ENCODE measurements around the gene CNOT1.
A peak's percentile ranks its signal among the peaks of the same experiment; 100 is the strongest.
"Not testable (repeated sequence)": the region's sequence is repeated elsewhere in the genome, so short reads cannot be mapped to it uniquely, and the experiment has no call there.

The CNOT1 gene

GRCh38 chr16:58577141-58577540, 52.5 kb downstream of the CNOT1 start:
- no peak for DNase-seq

- no peak for DNase-seq
These were observed 54.7 kb downstream of the CNOT1 start for GRCh38 chr16:58574895-58575294.

DNA sequence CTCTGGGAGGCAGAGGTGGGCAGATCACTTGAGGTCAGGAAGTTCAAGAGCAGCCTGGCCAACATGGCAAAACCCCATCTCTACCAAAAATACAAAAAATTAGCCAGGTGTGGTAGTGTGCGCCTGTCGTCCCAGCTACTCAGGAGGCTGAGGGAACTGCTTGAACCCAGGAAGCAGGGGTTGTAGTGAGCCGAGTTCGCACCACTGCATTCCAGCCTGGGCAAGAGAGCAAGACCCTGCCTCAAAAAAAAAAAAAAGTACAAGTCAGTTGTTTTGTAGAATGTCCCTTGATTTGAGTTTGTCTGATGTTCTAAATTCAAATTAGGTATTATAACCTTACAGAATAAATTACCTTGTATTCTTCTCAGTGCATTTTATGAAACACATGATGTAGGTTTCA, 63.9 kb downstream of the CNOT1 start:
- DNase-seq: not testable (repeated sequence)

GRCh38 chr16:58563775-58564174, 65.9 kb downstream of the CNOT1 start:
- no peak for DNase-seq

DNA sequence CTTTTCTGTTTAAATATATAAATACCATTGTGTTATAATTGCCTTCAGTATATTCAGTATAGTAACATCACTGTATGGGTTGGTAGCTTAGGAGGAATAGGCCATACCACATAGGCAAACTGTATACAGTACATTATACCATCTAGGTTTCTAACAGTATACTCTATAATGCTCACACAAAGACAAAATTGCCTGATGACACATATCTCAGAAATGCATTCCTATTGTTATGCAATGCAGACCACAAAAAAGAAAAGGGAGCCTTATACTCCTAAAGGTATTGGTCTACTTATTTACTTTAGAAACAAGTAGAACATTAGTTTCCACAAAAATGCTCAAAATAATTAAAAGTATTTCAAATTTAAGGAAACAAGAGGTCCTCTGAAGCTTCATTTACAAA, 66.4 kb downstream of the CNOT1 start:
- DNase-seq: no peak

DNA sequence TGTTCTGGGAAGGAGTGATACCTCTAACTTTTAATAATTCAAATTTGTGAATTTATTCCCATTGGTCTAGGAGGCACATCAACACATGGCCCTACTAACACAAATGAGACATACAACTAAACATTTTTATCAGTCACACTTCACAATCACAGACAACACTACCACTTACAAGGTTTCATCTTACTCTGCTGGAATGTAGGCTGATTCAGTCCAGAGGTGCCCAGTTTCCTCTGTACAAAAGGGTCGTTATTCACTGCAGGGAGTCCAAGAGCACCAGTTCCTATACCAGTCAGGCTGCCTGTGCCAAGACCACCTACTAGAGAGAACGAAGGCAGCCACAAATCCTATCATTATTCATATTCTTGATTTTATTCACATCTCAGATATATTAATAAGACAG, 72.9 kb downstream of the CNOT1 start:
- DNase-seq: no peak

DNA sequence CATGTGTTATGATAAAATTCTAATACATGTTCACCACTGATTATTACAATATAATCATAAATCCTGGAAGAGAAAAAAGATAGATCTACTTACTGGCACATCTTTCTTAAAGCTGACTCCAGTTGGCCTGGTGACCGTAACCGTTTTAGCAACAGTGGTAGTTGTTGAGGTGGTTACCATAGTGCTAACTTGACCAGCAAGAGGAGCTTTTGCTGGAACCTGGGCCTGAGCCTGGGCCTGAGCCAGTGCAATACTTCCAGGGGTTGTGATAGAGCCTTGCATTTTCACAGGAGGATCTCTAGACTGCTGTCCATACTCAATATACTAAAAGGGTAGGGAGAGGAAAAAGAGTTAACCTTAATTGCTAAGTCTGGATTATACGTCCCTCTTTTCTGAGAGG, 78.1 kb downstream of the CNOT1 start:
- no peak for DNase-seq

GRCh38 chr16:58548378-58548777, 81.2 kb downstream of the CNOT1 start:
- no peak for DNase-seq

GRCh38 chr16:58543685-58544084, 85.9 kb downstream of the CNOT1 start:
- no peak for DNase-seq

GRCh38 chr16:58542291-58542690, 87.3 kb downstream of the CNOT1 start:
- no peak for DNase-seq

- DNase-seq: no peak
These were observed 87.9 kb downstream of the CNOT1 start for GRCh38 chr16:58541711-58542110.

- no peak for DNase-seq
These were observed 92.3 kb downstream of the CNOT1 start for GRCh38 chr16:58537124-58537906.

GRCh38 chr16:58536278-58536677, 93.3 kb downstream of the CNOT1 start:
- no peak for DNase-seq

DNA sequence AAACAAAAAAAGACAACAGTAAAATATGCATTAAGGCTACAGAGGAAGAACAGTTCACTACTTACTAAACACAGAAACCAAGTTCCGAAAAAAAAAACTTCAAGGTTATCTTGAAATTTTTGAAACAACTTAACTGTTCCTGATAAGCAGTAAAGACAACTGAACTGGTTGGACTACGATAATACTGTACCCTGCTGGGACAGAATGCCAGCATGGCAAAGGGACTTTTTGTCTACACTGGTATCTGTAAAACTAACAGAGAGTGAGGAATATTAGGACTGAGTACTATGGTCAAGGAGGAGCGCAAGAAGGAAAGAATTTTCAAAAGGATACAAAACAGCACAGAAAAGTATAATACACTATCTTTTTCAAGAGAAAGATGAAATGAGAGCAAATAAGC, 94.5 kb downstream of the CNOT1 start:
- DNase-seq: no peak

DNA sequence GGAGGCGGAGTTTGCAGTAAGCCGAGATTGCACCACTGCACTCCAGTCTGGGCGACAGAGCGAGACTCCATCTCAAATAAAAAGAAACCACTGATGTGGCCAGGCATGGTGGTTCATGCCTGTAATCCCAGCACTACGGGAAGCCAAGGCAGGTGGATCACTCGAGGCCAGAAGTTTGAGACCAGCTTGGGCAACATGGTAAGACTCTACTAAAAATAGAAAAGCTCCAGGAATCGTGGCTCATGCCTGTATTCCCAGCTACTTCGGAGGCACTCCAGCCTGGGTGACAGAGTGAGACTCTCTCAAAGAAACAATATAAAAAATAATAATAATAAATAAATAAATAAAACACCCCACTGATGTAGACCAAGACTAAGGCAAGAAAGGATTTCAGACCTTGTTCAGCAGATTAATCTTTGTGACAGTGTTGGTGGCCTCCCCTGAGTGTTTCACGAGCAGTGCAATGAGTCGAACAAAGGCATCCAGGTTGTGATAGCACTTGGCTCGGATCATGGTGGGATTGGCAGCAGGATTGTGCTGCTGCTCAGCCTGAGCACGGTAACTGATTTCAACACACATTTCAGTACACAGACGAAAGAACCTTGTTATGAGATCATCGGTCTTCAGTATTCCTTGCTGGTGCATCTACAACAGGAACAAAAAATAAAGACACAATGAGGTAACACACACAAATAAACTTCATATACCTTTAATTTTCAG, 95.7 kb downstream of the CNOT1 start:
- no peak for DNase-seq

DNA sequence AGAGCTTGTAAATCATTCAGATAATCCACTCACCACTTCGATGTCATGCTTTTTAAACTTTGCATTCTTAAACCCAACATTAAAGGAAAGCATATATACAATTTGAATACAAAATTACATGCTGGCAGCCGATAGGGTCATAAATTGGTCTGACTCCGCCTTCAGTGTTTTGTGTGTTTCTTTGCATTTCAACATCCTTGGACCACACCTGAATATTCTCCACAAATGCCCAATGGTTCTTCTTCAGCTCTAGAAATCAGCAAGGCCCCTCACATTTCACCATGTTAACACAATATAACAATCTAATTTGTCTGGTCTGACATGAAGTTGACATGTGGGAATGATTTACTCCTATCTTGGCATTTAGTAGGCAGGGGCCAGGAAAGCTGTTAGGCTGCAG, 97.2 kb downstream of the CNOT1 start:
- no peak for DNase-seq

DNA sequence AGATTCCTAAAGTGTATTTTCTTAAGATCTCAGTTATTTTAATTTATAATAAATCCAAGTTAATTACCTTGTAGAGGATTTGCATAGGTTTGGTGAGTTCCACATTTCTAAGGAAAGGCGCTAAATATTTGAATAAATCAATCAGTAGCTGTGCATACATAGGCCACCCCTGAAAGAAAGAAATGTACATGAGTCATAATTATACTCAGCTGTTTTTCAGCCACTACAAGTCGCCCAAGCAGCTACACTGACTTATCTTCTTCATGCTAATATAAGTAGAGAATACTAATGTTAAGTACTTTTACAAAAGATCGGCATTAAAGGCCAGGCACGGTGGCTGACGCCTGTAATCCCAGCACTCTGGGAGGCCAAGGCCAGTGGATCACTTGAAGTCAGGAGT, 99.4 kb downstream of the CNOT1 start:
- no peak for DNase-seq

- no peak for DNase-seq
These were observed 109.9 kb downstream of the CNOT1 start for GRCh38 chr16:58519707-58520106.

- DNase-seq: no peak
These were observed 110.7 kb downstream of the CNOT1 start for GRCh38 chr16:58518980-58519368.

DNA sequence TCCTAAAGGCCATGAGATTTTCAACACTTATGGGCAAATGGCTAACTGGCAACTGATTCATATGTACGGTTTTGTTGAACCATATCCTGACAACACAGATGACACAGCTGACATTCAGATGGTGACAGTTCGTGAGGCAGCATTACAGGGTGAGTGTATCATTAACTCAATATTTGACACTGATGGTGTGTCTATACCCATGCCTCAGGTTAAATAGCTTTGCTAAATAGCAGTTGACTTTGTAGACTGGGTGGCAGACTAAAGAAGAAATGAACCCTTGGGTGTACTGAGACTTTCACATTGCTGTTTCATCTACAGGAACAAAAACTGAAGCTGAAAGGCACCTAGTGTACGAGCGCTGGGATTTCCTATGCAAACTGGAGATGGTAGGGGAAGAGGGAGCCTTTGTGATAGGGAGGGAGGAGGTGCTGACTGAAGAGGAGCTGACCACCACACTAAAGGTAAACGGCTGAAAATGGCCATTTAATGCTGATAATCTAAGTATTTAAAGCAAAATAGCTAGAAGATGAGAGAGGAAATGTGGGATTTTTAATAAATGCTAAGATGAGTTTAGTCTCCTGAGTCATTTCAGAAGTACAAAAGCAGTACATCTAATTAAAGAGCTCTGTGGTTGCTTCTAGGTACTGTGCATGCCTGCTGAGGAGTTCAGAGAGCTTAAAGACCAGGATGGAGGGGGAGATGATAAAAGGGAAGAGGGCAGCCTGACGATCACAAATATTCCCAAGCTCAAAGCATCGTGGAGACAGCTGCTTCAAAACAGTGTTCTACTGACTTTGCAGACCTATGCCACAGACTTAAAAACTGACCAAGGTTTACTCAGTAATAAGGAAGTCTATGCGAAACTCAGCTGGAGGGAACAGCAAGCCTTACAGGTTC, 111.3 kb downstream of the CNOT1 start:
- no peak for DNase-seq

DNA sequence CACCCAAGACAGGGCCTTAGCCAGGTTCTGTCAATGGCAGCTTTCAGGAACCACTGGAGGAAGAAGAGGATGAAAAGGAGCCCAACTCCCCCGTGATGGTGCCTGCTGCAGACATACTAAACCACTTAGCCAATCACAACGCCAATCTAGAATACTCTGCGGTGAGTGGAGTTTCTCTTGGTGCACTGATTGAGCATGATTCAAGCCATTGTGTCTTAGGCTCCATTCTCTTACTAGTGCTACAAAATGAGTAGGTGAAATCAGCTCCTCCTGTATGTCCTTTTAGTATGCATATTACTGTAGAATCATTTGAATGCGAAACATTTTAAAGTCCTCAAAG, 112.9 kb downstream of the CNOT1 start:
- DNase-seq: no peak

GRCh38 chr16:58515871-58516767, 113.5 kb downstream of the CNOT1 start:
- peak; percentile 59 for DNase-seq

Measured in NCI-H345 (cell line).